Esophagus muscularis mucosa (tissue), 4 donors: ENCODE results near the gene LIN28B. TPM values are rescaled to one million over a fixed set of nuclear protein-coding genes. Genes with fewer than 3 reads are reported as not detected.
A peak's percentile ranks its signal among the peaks of the same experiment; 100 is the strongest.

Experiments used
- DNase-seq: peaks from one replicate; pipeline ENCODE4 v3.0.0-alpha.2; 2017; ENCODE audit errors: extremely low spot score
- H3K27ac ChIP-seq, 4 donors: fragments of 200-600 bp; sonication (generic); replicated peaks in 1 of 4; 1 replicate in 3 of 4; 2 replicates in 1 of 4; pipeline ENCODE4 v1.5.1; 2016 to 2019; ENCODE audit warnings: mild to moderate bottlenecking in 1 of 4
- H3K27me3 ChIP-seq, 4 donors: fragments of 200-600 bp; sonication (generic); one replicate each; pipeline versions ENCODE4 v1.5.1 to v1.6.0; 2016 to 2019
- H3K36me3 ChIP-seq, 4 donors: fragments of 200-600 bp; sonication (generic); one replicate each; pipeline ENCODE4 v1.5.1; 2016 to 2019
- H3K4me1 ChIP-seq, 4 donors: fragments of 200-600 bp; sonication (generic); one replicate each; pipeline ENCODE4 v1.5.1; 2016 to 2019
- H3K4me3 ChIP-seq, 4 donors: fragments of 200-600 bp; sonication (generic); 1 replicate in 2 of 4; 2 replicates in 2 of 4; pipeline ENCODE4 v1.5.1; 2016 to 2019; ENCODE audit warnings: mild to moderate bottlenecking in 4 of 4, moderate library complexity in 1 of 4
- H3K9me3 ChIP-seq, 4 donors: fragments of 200-600 bp; sonication (generic); 1 replicate in 3 of 4; 2 replicates in 1 of 4; pipeline ENCODE4 v1.5.1; 2016 to 2019
- EP300 ChIP-seq: sonication (generic); formaldehyde crosslinking; IDR thresholded peaks from one replicate; pipeline ENCODE4 v1.6.1; 2017; ENCODE audit warnings: antibody characterized with exemption
- POLR2A ChIP-seq: fragments of 450-650 bp; IDR thresholded peaks from one replicate; pipeline ENCODE4 v1.6.1; 2017; ENCODE audit warnings: antibody characterized with exemption, moderate library complexity, mild to moderate bottlenecking, low read depth
- POLR2AphosphoS5 ChIP-seq, 2 donors: sonication (generic); formaldehyde crosslinking; IDR thresholded peaks; one replicate each; pipeline ENCODE4 v1.6.1; 2017; ENCODE audit warnings: antibody characterized with exemption in 2 of 2
- WGBS: methylation state at CpG from one replicate; pipeline ENCODE4 v1.1.5; 2018; 5-methylcytosine and 5-hydroxymethylcytosine counted together
- intact Hi-C: fragments of 100-400 bp; cut with DNase I; formaldehyde crosslinking; loops from one replicate; pipeline ENCODE4 v1.15.1; 2023
- total RNA-seq, 4 donors: library from RNA; depleted of rRNA; stranded (reverse); fragments of >200 nt; gene quantifications; one replicate each; pipeline versions ENCODE4 v1.1.0 to v1.2.1, GENCODE V29; 2016
- TF ChIP-seq, protein P1 (sequence below), 3 experiments: fragments of 200-600 bp in 2 of 3; fragments of 450-650 bp in 1 of 3; sonication (generic) in 2 of 3; IDR thresholded peaks; one replicate each; pipeline ENCODE4 v1.5.1; 2017 to 2019; ENCODE audit warnings: antibody characterized with exemption in 3 of 3, mild to moderate bottlenecking in 2 of 3, moderate library complexity in 1 of 3

Gene LIN28B
- total RNA-seq, 4 donors from 2014 or later: not detected

GRCh38 chr6:105099371-105099770, 142.5 kb downstream of the LIN28B start:
- Histone ChIP-seq H3K27me3 (no peaks in the 10 kb centered on the region), H3K4me1 (no peaks in the 10 kb centered on the region), H3K4me3 (no peak overlapping the region), H3K36me3 (peaks cover 6 to 61% (median 34%) of the 10 kb centered on the region in 4 donors), H3K9me3 (no peaks in the 10 kb centered on the region), H3K27ac (no peak overlapping the region)
- DNase-seq: peak; percentile 70
- intact Hi-C loops: no loop called here
- TF ChIP-seq, protein P1, sequence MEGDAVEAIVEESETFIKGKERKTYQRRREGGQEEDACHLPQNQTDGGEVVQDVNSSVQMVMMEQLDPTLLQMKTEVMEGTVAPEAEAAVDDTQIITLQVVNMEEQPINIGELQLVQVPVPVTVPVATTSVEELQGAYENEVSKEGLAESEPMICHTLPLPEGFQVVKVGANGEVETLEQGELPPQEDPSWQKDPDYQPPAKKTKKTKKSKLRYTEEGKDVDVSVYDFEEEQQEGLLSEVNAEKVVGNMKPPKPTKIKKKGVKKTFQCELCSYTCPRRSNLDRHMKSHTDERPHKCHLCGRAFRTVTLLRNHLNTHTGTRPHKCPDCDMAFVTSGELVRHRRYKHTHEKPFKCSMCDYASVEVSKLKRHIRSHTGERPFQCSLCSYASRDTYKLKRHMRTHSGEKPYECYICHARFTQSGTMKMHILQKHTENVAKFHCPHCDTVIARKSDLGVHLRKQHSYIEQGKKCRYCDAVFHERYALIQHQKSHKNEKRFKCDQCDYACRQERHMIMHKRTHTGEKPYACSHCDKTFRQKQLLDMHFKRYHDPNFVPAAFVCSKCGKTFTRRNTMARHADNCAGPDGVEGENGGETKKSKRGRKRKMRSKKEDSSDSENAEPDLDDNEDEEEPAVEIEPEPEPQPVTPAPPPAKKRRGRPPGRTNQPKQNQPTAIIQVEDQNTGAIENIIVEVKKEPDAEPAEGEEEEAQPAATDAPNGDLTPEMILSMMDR (IDR thresholded peaks at IDR 0.05): no peak
- TF ChIP-seq EP300: no peak
- no peak for TF ChIP-seq POLR2A
- no peak for TF ChIP-seq POLR2AphosphoS5 (IDR thresholded peaks at IDR 0.05)
- WGBS: 96% methylated on average over 7 of the region's 7 CpGs

GRCh38 chr6:105102186-105102585, 145.3 kb downstream of the LIN28B start:
- no peaks in the 10 kb centered on the region for H3K27me3 ChIP-seq
- intact Hi-C loops: no loop called here
- peaks cover 10 to 64% (median 29%) of the 10 kb centered on the region in 4 donors for H3K36me3 ChIP-seq
- no peak overlapping the region for H3K27ac ChIP-seq
- DNase-seq: peak; percentile 74
- WGBS: 76% methylated on average over 5 of the region's 5 CpGs
- no peak overlapping the region for H3K4me3 ChIP-seq
- TF ChIP-seq POLR2AphosphoS5 (IDR thresholded peaks at IDR 0.05) (no peak), POLR2A (no peak), EP300 (no peak)
- TF ChIP-seq, protein P1 (IDR thresholded peaks at IDR 0.05): no peak
- H3K4me1 ChIP-seq: no peaks in the 10 kb centered on the region
- no peaks in the 10 kb centered on the region for H3K9me3 ChIP-seq

DNA sequence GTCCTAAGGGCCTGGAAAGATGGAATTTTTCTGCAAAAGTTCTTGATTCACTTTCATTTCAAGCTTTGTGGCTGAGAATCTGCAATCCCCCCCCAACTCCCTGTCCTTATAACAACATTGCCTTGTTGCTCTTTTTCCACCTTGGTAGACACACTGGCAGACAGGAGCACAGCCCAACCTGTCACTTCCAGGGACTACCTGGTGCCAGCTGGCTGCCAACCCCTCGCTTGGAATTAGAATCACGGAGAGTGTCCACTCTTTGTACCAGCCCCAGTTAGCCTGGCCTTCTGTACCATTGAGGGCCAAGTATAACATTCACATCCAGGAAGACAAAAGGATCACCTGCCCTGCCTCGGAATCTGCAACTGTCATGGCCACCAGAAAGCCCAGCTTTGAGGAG, 148.2 kb downstream of the LIN28B start:
- intact Hi-C loops: no loop called here
- Histone ChIP-seq H3K27ac (no peak overlapping the region), H3K4me1 (peaks cover 0 to 5% (median 0%) of the 10 kb centered on the region in 4 donors), H3K4me3 (no peak overlapping the region), H3K9me3 (no peaks in the 10 kb centered on the region), H3K36me3 (peaks cover 4 to 49% (median 19%) of the 10 kb centered on the region in 4 donors), H3K27me3 (no peaks in the 10 kb centered on the region)
- DNase-seq: peak; percentile 68
- TF ChIP-seq, protein P1 (IDR thresholded peaks at IDR 0.05): no peak
- TF ChIP-seq POLR2A (no peak), EP300 (no peak), POLR2AphosphoS5 (IDR thresholded peaks at IDR 0.05) (no peak)
- 88% methylated on average over 3 of the region's 3 CpGs for WGBS

GRCh38 chr6:105106260-105106659, 149.4 kb downstream of the LIN28B start:
- TF ChIP-seq POLR2AphosphoS5 (IDR thresholded peaks at IDR 0.05) (no peak), EP300 (no peak), POLR2A (no peak)
- TF ChIP-seq, protein P1 (IDR thresholded peaks at IDR 0.05): no peak
- peaks cover 0 to 5% (median 0%) of the 10 kb centered on the region in 4 donors for H3K4me1 ChIP-seq
- H3K27me3 ChIP-seq: no peaks in the 10 kb centered on the region
- H3K36me3 ChIP-seq: peaks cover 4 to 48% (median 17%) of the 10 kb centered on the region in 4 donors
- no peak overlapping the region for H3K27ac ChIP-seq
- intact Hi-C loops: no loop called here
- no peak overlapping the region for H3K4me3 ChIP-seq
- WGBS: 93% methylated on average over 7 of the region's 8 CpGs
- DNase-seq: peak; percentile 66
- no peaks in the 10 kb centered on the region for H3K9me3 ChIP-seq

- no peak overlapping the region for H3K4me3 ChIP-seq
- no peaks in the 10 kb centered on the region for H3K27me3 ChIP-seq
- DNase-seq: no peak
- WGBS: 64% methylated on average over 1 of the region's 1 CpG
- no peak for TF ChIP-seq EP300
- H3K4me1 ChIP-seq: peaks cover 0 to 5% (median 0%) of the 10 kb centered on the region in 4 donors
- no peak overlapping the region for H3K27ac ChIP-seq
- H3K9me3 ChIP-seq: no peaks in the 10 kb centered on the region
- intact Hi-C loops: no loop called here
- peaks cover 4 to 48% (median 17%) of the 10 kb centered on the region in 4 donors for H3K36me3 ChIP-seq
These were observed 150.3 kb downstream of the LIN28B start for GRCh38 chr6:105107207-105107606.
